Neural progenitor cell (in vitro differentiated cells): ENCODE results near the gene TRIM63. TPM values are rescaled to one million over a fixed set of nuclear protein-coding genes. Genes with fewer than 3 reads are reported as not detected.

Experiments used
- DNase-seq: peaks from one replicate; pipeline ENCODE4 v3.0.0-alpha.2; 2016; ENCODE audit warnings: low spot score
- H2AFZ ChIP-seq: fragments of 200-600 bp; sonication (generic); replicated peaks from 2 replicates; pipeline ENCODE4 v1.6.1; 2016; ENCODE audit warnings: antibody characterized with exemption
- H3F3A ChIP-seq: fragments of 200-600 bp; sonication (generic); 2 replicates; pipeline ENCODE4 v1.6.1; 2016; ENCODE audit warnings: antibody characterized with exemption, low read depth
- H3K27ac ChIP-seq: fragments of 200-600 bp; sonication (generic); 2 replicates; pipeline ENCODE4 v1.5.1; 2016; ENCODE audit warnings: mild to moderate bottlenecking
- H3K27me3 ChIP-seq: fragments of 200-600 bp; sonication (generic); 2 replicates; pipeline ENCODE4 v1.6.1; 2016; ENCODE audit warnings: mild to moderate bottlenecking, moderate library complexity
- H3K36me3 ChIP-seq: fragments of 200-600 bp; sonication (generic); 2 replicates; pipeline ENCODE4 v1.5.1; 2016
- H3K4me1 ChIP-seq: fragments of 200-600 bp; sonication (generic); 2 replicates; pipeline ENCODE4 v1.6.1; 2016; ENCODE audit warnings: mixed run types
- H3K4me2 ChIP-seq: fragments of 200-600 bp; sonication (generic); 2 replicates; pipeline ENCODE4 v1.6.1; 2016
- H3K4me3 ChIP-seq: fragments of 200-600 bp; sonication (generic); 2 replicates; pipeline ENCODE4 v1.5.1; 2016
- H3K79me2 ChIP-seq: fragments of 200-600 bp; sonication (generic); 2 replicates; pipeline ENCODE4 v1.6.1; 2016; ENCODE audit warnings: low read depth
- H3K9ac ChIP-seq: fragments of 200-600 bp; sonication (generic); 2 replicates; pipeline ENCODE4 v1.6.1; 2016
- H3K9me3 ChIP-seq: fragments of 200-600 bp; sonication (generic); 2 replicates; pipeline ENCODE4 v1.5.1; 2016; ENCODE audit warnings: low read depth
- H4K20me1 ChIP-seq: fragments of 200-600 bp; sonication (generic); 2 replicates; pipeline ENCODE4 v1.6.1; 2016; ENCODE audit warnings: low read depth
- H3K27ac Mint-ChIP-seq: 3 replicates; pipeline ENCODE4 v1.8.0; 2021; ENCODE audit warnings: mixed read lengths
- H3K27me3 Mint-ChIP-seq: 2 replicates; pipeline ENCODE4 v1.8.0; 2022; ENCODE audit warnings: low read depth, mild to moderate bottlenecking, inconsistent platforms, moderate library complexity, mixed read lengths; ENCODE audit not compliant: insufficient read depth
- H3K36me3 Mint-ChIP-seq: 3 replicates; pipeline ENCODE4 v1.8.0; 2021; ENCODE audit warnings: mixed read lengths
- H3K4me1 Mint-ChIP-seq: 3 replicates; pipeline ENCODE4 v1.8.0; 2021; ENCODE audit warnings: mixed read lengths
- H3K4me3 Mint-ChIP-seq: 3 replicates; pipeline ENCODE4 v1.8.0; 2021; ENCODE audit warnings: mild to moderate bottlenecking, moderate library complexity, mixed read lengths
- H3K9me3 Mint-ChIP-seq: 3 replicates; pipeline ENCODE4 v1.8.0; 2020; ENCODE audit warnings: mixed read lengths
- CTCF ChIP-seq: fragments of 200-600 bp; sonication (generic); IDR thresholded peaks from 2 replicates; pipeline ENCODE4 v1.5.1; 2017; ENCODE audit warnings: antibody characterized with exemption, mild to moderate bottlenecking
- EZH2 ChIP-seq: fragments of 200-600 bp; sonication (generic); IDR thresholded peaks from 2 replicates; pipeline ENCODE4 v1.6.1; 2017; ENCODE audit warnings: antibody characterized with exemption, mild to moderate bottlenecking, moderate library complexity
- EZH2phosphoT487 ChIP-seq: fragments of 200-600 bp; sonication (generic); IDR thresholded peaks from 2 replicates; pipeline ENCODE4 v1.6.1; 2017; ENCODE audit warnings: antibody characterized with exemption
- total RNA-seq: library from RNA; depleted of rRNA; stranded (reverse); fragments of >200 nt; gene quantifications from 2 replicates; pipeline ENCODE4 v1.2.3, GENCODE V29; 2015; ENCODE audit warnings: low replicate concordance

Gene TRIM63
- total RNA-seq, 1 donor from 2014 or later = not detected

DNA sequence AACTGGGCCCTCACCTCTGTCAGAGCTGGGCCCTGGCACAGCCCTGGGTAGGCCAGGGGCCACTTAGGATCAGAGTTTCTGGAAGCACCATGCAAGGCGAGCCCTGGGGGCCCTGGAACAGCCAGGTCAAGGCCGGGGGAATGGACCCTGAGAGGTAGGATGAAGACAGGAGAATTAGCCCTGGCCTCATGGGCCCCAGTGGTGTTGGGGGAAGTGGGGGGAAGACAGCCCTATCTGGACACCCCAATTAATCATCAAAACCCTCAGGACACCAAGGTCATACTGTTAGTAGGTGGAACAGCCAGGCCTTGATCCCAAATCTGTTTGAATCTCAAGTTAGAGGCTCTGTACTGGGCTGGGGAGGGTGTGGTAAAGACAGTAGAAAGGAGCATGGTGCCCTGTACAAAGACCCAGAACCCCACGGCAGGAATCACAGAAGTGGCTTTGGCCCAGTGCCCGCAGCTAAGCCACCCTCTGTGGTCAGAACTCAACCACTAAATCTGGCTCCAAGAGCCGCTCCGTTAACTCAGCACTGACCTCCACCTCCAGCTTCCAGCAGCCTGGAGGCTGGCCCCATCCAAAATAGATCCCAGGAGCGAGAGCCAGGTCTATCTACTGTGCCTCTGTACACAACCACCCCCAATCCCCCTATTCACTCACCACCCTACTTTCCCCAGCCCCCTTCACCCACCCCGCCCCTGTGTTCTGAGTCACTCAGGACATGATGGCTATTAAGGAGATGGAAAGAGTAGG lies 14.0 kb upstream of the TRIM63 start:
- Mint-ChIP-seq H3K4me3 (no peak overlapping the region), H3K27me3 (peaks cover 12% of the 10 kb centered on the region), H3K36me3 (no peaks in the 10 kb centered on the region), H3K4me1 (peaks cover 11% of the 10 kb centered on the region), H3K27ac (peak overlapping the region; percentile 33), H3K9me3 (no peaks in the 10 kb centered on the region)
- no peak overlapping the region for H3K9ac ChIP-seq
- no peaks in the 10 kb centered on the region for H3K9me3 ChIP-seq
- H3K27ac ChIP-seq = no peak overlapping the region
- no peak overlapping the region for H3K4me3 ChIP-seq
- H4K20me1 ChIP-seq = no peaks in the 10 kb centered on the region
- no peaks in the 10 kb centered on the region for H3F3A ChIP-seq
- H3K4me1 ChIP-seq = peaks cover 4% of the 10 kb centered on the region
- TF ChIP-seq EZH2phosphoT487 = no peak
- no peak for TF ChIP-seq EZH2
- no peak for TF ChIP-seq CTCF
- H3K27me3 ChIP-seq = peaks cover 13% of the 10 kb centered on the region
- no peak for DNase-seq
- no peak overlapping the region for H3K4me2 ChIP-seq
- H3K36me3 ChIP-seq = no peaks in the 10 kb centered on the region
- no peaks in the 10 kb centered on the region for H3K79me2 ChIP-seq
- H2AFZ ChIP-seq = no peak overlapping the region

- TF ChIP-seq EZH2phosphoT487 (no peak), CTCF (no peak), EZH2 (no peak)
- no peak overlapping the region for H3K4me3 ChIP-seq
- H3K9ac ChIP-seq = no peak overlapping the region
- peaks cover 13% of the 10 kb centered on the region for H3K27me3 ChIP-seq
- H3K4me3 Mint-ChIP-seq = no peak overlapping the region
- no peak overlapping the region for H2AFZ ChIP-seq
- no peaks in the 10 kb centered on the region for H3K36me3 Mint-ChIP-seq
- no peaks in the 10 kb centered on the region for H4K20me1 ChIP-seq
- no peaks in the 10 kb centered on the region for H3K9me3 ChIP-seq
- H3K27ac ChIP-seq = no peak overlapping the region
- peaks cover 4% of the 10 kb centered on the region for H3K4me1 ChIP-seq
- H3K27ac Mint-ChIP-seq = no peak overlapping the region
- H3K9me3 Mint-ChIP-seq = no peaks in the 10 kb centered on the region
- H3F3A ChIP-seq = no peaks in the 10 kb centered on the region
- peaks cover 11% of the 10 kb centered on the region for H3K4me1 Mint-ChIP-seq
- no peaks in the 10 kb centered on the region for H3K79me2 ChIP-seq
- H3K4me2 ChIP-seq = no peak overlapping the region
- H3K36me3 ChIP-seq = no peaks in the 10 kb centered on the region
- peaks cover 10% of the 10 kb centered on the region for H3K27me3 Mint-ChIP-seq
- no peak for DNase-seq
These were observed 12.8 kb upstream of the TRIM63 start for GRCh38 chr1:26079960-26080814.

DNA sequence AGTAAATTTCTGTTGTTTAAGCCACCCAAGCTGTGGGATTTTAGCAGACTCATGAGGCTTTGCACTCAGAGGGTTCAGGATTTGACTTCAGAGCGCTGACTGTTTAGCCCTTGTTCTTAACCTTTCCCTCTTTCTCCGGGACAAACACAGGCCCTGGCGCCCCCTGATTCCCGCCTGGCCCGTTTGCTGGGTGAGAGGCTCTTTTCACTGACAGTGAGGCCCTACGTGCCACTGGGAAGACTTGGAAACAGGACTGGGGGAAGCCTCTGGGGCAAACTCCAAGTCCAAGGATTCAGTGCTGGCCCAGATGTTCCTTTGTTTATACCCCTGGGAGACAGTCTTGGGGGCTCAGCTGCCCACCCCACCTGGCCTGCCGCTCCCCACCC lies 11.7 kb upstream of the TRIM63 start:
- TF ChIP-seq EZH2phosphoT487 (no peak), EZH2 (no peak), CTCF (no peak)
- Histone ChIP-seq H2AFZ (no peak overlapping the region), H3K9ac (no peak overlapping the region), H3K4me1 (peaks cover 4% of the 10 kb centered on the region), H3K4me2 (no peak overlapping the region), H3K27me3 (peaks cover 11% of the 10 kb centered on the region), H4K20me1 (no peaks in the 10 kb centered on the region), H3K27ac (no peak overlapping the region), H3K9me3 (no peaks in the 10 kb centered on the region), H3K4me3 (no peak overlapping the region), H3K79me2 (no peaks in the 10 kb centered on the region), H3F3A (no peaks in the 10 kb centered on the region), H3K36me3 (no peaks in the 10 kb centered on the region)
- H3K9me3 Mint-ChIP-seq = no peaks in the 10 kb centered on the region
- peaks cover 9% of the 10 kb centered on the region for H3K27me3 Mint-ChIP-seq
- H3K4me1 Mint-ChIP-seq = peaks cover 11% of the 10 kb centered on the region
- DNase-seq = no peak
- no peaks in the 10 kb centered on the region for H3K36me3 Mint-ChIP-seq
- H3K27ac Mint-ChIP-seq = peak overlapping the region; percentile 53
- H3K4me3 Mint-ChIP-seq = no peak overlapping the region
